ENCODE data around the gene ATP6V1F.
"Not testable (repeated sequence)": the region's sequence is repeated elsewhere in the genome, so short reads cannot be mapped to it uniquely, and the experiment has no call there.

The ATP6V1F gene

GRCh38 chr7:128903621-128904361 lies 41.1 kb downstream of the ATP6V1F start:
- DNase-seq (ENCODE audit: low read depth), result no peak

GRCh38 chr7:128904381-128905197 lies 41.9 kb downstream of the ATP6V1F start:
- no peak for DNase-seq (ENCODE audit: low read depth)

- no peak for DNase-seq (ENCODE audit: low read depth)
These were observed 43.5 kb downstream of the ATP6V1F start for GRCh38 chr7:128906001-128906765.

GRCh38 chr7:128906766-128907559 lies 44.3 kb downstream of the ATP6V1F start:
- DNase-seq (ENCODE audit: low read depth), result no peak

- DNase-seq (ENCODE audit: low read depth), result no peak
These were observed 46.3 kb downstream of the ATP6V1F start for GRCh38 chr7:128908750-128909624.

GRCh38 chr7:128909625-128910568 lies 47.2 kb downstream of the ATP6V1F start:
- DNase-seq (ENCODE audit: low read depth), result no peak

GRCh38 chr7:128910569-128910945 lies 47.9 kb downstream of the ATP6V1F start, which contains the start of gene KCP:
Gene KCP (minus strand): TSS chr7:128910709. CDS start chr7:128910676, 33 bp downstream.
- DNase-seq (ENCODE audit: low read depth), result no peak

- DNase-seq (ENCODE audit: low read depth), result no peak
These were observed 48.9 kb downstream of the ATP6V1F start for GRCh38 chr7:128911423-128912031.

GRCh38 chr7:128912281-128912680 lies 49.6 kb downstream of the ATP6V1F start:
- DNase-seq (ENCODE audit: low read depth), result no peak

GRCh38 chr7:128912709-128913495 lies 50.2 kb downstream of the ATP6V1F start:
- DNase-seq (ENCODE audit: low read depth), result not testable (repeated sequence)

- no peak for DNase-seq (ENCODE audit: low read depth)
These were observed 51.4 kb downstream of the ATP6V1F start for GRCh38 chr7:128913870-128914565.

- no peak for DNase-seq (ENCODE audit: low read depth)
These were observed 52.0 kb downstream of the ATP6V1F start for GRCh38 chr7:128914566-128915151.

- DNase-seq (ENCODE audit: low read depth), result no peak
These were observed 52.7 kb downstream of the ATP6V1F start for GRCh38 chr7:128915271-128915819.

Data from stimulated activated CD8-positive, alpha-beta memory T cell treated with anti-CD3 and anti-CD28 coated beads, Interleukin-15, amount 100 ng/mL, for 24 hours (primary cell).